Activated CD4-positive, CD25-positive, alpha-beta regulatory T cell treated with anti-CD3 and anti-CD28 coated beads, Interleukin-2, amount 50 U/mL, for 72 hours (primary cell): ENCODE measurements around the gene GPX8.
A peak's percentile ranks its signal among the peaks of the same experiment; 100 is the strongest.

Source experiments
- DNase-seq: peaks from one replicate; pipeline ENCODE4 v3.0.0; 2021

GPX8 gene, protein sequence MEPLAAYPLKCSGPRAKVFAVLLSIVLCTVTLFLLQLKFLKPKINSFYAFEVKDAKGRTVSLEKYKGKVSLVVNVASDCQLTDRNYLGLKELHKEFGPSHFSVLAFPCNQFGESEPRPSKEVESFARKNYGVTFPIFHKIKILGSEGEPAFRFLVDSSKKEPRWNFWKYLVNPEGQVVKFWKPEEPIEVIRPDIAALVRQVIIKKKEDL

DNA sequence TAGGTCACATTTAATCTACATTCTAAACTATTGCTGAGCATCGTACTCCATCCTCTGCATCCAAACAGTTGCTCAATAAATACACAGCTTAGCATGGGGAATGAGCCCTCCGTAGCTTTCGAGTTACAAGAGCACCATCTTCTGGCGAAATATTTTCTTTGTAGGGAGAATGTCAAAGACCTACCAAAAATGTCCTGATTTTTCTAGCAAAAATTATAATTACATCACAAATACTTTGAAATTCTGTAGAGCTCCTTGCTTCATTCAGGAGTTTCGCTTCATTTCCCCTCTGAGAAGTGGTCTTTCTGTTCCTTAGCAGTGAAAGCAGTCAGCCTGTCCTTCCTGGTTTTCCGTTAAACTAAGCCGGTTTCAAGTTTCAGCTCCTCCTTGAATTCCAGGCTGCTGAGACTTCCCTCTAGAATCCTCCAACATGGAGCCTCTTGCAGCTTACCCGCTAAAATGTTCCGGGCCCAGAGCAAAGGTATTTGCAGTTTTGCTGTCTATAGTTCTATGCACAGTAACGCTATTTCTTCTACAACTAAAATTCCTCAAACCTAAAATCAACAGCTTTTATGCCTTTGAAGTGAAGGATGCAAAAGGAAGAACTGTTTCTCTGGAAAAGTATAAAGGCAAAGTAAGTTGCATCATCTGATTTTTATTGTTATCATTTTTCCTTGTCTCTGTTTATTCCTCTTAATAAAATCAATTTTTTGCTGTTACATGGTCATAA lies at the start of gene GPX8:
Gene GPX8 (plus strand): TSS at position 409 of the 730 bp plus-strand sequence. CDS start 22 bp downstream, at position 431.
- no peak for DNase-seq

DNA sequence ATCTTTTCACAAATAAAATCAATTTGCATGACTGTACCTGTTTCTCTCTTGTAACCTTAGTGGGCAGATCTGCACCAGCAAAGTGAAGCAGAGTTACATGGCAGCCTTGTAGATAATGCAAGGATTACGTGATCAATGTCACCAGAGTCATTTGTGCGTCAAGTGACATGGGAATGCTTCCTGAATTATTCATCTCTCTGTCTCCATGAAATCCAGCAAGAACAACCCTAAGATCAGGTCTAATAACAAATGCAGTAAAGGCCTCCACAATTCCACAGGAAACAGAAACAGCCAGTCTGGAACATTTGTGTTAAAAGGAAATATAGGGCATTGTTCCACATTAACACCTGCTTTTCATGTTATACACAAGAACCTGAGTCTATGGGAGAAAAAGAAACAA lies 49.8 kb upstream of the GPX8 start:
- DNase-seq = no peak

DNA sequence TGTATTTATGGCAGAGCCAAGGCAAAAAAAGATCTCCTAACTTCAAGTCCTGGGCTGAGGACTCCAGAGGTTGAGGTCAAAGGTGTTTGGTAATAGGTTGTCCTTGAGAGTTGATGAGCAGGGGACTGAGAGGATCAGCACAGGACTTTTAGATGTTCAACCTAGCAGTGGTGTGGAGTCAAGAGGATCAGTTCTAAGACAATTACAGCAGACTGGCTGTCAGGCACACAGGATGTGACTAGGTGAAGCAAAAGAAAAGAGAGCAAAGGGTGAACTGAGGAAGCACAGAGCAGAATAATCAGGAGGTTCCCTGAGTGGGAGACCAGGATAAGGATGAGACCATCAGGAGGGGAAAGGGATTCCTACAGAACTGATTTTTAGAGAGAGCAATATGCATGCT lies 46.6 kb upstream of the GPX8 start:
- DNase-seq = no peak

DNA sequence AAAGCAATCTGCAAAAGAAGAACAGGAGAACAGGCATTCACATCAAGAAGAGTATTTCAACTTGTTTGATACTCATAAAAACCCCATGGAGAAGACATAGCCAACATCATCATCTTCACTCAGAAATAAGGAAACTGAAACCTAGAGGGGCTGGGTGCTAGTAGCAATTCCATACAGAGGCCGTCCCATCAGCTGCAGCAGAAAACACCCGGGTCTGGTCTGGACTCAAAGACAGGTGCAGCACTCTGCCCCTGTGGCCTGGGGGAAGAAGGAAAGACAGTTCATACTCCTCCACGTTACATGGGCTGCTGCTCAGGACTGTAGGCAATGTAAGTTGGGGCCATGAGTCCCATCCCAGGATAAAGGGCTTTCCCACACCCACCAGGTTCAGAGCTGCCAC lies 45.9 kb upstream of the GPX8 start:
- DNase-seq = no peak

DNA sequence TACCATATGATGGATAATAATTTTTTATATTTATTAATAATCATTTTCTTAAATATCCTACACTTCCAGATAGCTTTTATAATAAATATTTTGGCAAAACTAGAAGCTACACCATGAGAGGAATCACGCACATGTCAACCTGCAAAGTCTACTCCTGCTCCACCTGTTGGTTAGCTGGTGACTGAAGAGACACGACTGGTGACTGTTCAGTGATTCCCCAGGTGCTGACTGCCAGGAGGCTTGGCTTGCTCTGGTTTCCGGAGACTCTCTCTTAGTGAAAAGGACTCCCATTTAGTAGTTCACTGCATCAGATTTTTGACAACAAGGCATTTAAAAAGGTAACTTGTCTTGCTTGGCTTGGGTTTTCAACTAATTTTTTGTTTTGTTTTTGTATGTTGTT lies 36.6 kb upstream of the GPX8 start:
- DNase-seq = no peak

DNA sequence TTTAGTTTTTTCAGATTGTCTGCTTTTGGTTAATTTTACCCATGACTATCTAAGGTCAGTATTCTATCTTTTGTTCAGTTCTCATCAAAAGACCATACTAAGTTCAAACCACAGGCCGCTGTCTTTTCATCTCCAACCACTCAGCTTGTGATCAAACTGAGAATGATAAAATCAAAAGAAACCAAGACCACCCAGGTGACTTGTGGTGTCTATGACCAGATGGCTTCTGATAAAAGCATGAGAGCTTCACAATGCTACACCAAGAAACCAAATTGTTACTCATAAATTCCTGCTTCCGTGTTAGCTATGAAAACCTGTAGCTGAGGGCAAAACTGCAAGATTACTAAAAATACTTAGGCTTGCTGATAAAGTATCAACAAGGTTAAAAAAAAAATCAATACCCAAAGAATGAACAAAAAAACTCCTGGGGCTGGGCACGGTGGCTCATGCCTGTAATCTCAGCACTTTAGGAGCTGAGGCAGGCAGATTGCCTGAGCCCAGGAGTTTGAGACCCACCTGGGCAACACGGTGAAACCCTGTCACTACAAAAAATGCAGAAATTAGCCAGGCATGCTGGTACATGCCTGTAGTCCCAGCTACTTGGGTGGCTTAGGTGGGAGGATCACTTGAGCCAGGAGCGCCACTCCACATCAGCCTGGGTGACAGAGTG lies 25.8 kb upstream of the GPX8 start:
- no peak for DNase-seq

DNA sequence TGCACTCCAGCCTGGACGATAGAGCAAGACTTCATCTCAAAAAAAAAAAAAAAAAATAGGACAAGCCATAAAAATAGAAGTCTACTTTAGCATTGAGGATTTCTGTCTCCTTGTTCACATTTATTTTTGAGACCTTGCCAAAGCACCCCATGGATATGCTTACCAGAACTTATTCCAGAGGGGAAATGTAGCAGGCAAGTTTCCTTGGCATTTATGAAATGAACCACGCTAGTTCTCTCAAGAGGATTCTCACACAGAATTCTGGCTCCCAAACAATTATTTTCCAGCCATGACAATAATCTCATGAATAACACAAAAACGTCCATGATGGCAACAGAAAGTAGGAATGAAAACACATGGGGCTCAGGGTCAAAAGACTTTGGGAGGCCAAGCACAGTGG lies 23.4 kb upstream of the GPX8 start:
- no peak for DNase-seq

DNA sequence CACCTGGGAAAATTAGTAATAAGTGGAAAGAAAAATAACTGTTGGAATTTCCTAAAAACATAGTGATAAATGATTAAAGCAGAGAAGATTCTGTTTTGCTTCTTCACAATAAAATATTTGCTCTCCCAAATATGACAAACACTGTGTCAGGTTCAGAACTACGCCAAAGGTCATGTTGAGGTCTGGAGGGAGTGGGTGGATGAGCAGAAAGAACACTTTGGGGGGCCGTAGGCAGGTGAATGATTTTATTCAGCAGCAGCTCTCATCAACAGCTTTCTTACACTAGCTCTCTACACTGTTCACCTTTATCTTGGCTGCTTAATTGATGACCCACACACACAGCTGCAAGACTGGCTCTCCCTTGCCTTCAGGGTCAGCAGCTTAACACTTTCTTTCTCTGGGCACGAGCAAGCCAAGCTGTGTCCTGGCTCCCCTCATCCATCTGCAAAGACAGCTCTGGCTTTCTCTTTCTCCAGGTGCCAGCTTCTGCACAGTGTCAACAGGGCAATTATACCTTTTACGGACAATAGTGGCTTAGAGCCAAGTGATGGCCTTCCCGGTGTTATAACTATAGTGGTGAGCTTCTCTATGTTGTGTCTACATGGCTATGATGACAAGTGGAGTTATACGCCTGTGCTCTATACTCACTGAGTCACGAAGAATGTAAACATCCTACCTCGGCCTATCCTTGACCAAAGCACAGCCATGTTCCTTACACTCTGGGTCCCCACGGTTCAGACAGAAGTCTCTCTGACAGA lies 18.9 kb upstream of the GPX8 start:
- no peak for DNase-seq

DNA sequence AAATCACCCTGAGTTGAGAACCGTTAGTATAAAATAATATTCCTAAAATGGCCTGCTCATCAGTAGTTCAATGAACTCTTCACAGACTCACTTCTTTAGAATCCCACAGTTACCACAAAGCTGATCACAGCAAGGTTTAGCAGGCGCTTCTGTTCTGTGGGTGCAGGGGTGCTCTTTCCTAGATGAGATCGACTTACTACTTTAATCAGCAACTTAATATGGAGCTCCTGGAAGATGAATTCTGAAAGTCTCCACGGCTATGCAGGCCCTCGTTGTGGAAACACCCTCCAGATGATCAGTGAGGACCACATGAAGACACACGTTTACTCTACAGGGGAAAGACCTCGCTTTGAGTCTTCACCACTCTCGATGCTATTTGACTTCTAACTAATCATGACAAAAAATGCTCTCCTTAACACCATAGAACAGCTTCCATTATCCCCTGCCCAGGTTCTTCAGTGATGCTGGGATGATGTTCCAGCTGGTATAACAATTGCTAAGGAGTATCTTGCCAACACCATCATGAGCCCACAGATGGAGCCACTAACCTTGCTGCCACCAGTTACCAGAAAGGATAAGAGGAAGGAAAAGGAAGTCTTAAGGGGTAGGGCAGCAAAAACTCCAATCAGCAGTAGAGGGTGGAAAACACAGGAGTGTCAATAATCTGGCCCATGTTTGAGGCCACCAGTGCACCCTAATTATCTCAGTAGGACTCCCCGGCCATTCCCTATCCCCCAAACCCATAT lies 17.9 kb upstream of the GPX8 start:
- no peak for DNase-seq

DNA sequence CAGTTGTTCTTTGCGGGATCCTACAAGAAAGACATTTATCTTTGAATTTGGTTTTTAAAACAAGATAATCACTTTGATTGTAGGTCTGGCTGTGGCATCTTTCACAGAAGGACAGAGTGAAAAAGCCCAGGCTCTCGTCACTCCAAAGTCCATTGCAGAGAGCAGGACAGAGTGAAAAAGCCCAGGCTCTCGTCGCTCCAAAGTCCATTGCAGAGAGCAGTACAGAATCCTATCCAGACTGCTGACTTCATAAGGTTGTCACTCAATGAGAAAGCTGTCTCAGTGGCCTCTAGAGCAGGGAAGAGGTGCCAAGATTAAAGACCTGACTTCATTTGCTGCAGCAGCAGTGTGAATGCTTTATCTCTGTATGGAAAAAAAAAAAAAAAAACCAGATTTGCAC lies 16.3 kb upstream of the GPX8 start:
- DNase-seq = no peak

DNA sequence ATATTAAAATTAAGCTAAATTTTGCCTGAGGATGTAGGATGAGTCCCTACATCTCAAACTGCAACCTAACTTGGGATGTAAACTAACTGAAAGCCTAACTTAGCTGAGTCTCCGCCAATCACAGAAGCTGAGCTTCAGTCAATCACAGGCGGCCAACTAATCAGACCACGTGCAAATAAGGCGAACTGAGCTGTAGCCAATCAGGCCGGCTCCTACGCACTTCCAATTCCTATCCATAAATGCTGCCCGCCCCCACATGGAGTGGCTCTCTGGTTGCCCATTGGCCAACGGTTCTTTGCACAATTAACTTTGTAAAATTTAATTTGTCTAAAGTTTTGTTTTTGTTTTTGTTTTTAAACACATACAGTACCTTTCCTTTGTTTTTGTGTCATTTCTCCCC lies 13.9 kb upstream of the GPX8 start:
- DNase-seq = no peak

DNA sequence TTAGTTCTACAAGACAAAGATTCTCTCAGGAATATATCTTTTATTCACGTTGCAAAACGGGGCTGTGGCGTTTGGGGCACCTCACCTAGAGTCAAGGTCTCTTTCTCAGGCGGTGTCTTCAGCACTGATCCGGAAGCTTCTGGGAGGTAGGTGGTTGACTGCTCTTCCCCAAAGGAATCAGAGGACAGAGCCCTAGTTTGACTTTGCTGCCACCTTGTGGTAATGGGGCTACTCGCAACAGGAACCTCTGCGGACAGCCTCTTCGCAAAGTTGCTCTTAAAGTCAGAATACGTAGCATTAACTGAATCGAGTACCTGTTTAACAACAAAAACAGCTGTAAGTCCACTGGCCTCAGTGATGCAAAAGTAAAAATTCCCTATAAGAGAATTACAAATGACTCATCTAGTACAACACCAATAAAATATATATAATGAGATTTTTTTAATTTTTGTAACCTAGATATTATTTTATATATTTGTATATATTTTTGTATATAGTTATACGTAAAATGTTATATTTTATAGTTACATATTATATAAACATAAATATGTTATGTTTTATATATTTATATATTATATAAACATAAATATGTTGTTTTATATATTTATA lies 13.3 kb upstream of the GPX8 start:
- DNase-seq = peak; percentile 74

DNA sequence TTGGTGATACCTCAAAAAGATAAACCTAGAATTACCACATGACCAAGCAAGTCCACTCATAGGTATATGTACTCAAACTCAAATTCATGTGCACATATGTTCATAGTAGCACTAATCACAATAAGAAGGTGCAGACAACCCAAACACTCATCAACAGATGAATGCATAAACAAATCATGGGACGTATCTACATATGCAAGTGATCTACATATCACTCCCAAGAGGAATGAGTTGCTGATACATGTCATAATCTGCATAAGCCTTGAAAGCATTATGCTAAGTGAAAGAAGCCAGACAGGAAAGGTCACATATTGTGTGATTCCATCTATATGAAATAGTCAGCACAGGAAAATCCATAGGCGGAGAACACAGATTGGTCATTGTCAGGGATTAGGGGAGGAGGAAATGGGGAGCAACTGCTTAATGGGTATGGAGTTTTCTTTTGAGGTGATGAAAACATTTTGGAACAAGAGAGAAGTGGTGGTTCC lies 10.6 kb upstream of the GPX8 start:
- DNase-seq = no peak

DNA sequence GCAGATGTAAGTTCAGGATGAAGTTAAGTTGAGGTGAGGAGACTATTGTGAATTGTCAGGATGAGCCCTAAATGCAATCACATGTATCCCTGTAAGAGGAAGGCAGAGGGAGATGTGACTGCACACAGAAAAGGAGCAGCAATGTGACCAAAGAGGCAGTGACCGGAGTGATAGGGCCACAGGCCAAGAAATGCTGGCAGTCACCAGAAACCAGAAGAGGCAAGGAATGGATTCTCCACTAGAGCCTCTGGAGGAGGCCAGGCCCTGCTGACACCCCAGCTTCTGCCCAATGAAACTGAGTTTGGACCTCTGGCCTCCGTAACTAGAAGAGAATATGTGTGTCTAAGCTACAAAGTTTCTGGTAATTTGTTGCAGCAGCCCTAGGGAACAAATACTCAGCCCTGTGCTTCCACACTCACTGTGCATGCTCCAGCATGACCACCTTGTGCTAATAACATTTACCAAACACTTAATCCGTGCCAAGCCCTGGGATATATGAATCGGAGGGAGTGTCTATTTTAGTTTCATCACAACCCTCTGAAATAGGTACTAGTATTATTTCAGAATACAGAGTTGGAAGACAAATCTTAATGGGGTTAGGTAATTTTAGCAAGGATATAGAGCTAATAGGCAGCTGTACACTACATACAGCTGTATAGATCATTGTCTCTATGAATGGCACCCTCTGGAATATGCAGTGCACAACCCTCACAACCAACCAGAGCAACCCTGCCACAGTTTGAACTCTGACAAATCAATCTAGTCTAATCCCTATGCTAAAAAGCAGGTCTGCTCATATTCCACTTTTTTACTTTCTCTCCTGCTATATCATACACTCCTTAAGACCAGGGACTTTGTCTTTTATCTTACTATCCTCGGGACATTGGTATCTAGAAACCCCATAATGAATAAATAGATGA lies 7.8 kb upstream of the GPX8 start:
- DNase-seq = no peak

DNA sequence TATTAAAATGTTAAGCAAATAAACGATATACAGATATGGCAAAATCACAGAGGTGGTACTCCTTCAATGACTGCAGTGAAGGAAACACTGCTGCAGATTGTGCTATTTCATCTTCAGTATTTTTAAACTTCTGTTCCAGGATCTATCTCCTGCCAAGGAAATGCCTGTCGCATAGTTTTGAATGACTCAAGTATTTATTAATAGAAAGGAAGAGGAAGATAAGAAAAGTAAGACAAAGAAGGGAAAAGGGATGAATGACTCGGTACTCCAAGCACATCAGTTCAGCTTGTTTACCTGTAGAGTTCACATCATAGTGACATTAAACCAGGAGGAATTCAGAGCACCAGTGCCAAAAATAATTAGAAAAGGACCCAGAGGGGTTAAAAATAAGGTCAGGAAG lies 5.1 kb upstream of the GPX8 start:
- no peak for DNase-seq

DNA sequence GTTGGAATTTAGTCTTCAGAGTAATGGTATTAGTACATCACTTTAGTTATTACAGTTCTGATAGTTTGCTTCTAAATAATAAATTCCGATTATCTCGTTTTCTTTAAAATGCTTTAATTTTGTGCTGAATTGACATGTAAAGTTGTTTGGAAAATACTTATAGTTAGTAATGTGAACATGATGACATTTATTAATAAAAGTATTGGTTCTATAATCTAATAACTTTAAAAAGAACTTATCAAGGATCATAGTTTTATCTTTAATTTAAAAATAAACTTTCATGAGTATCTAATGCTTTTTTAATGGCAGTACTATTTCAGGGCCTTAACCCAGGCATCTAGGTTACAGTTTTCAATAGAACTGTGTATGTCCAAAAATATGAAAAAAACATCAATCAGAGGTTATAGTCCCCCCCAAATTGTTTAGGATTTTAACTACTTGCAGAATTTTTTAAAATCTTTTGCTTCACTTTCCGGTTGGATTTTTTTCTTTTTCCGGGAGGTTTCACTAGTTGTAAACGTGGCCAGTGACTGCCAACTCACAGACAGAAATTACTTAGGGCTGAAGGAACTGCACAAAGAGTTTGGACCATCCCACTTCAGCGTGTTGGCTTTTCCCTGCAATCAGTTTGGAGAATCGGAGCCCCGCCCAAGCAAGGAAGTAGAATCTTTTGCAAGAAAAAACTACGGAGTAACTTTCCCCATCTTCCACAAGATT lies 680 bp downstream of the GPX8 start:
- no peak for DNase-seq

DNA sequence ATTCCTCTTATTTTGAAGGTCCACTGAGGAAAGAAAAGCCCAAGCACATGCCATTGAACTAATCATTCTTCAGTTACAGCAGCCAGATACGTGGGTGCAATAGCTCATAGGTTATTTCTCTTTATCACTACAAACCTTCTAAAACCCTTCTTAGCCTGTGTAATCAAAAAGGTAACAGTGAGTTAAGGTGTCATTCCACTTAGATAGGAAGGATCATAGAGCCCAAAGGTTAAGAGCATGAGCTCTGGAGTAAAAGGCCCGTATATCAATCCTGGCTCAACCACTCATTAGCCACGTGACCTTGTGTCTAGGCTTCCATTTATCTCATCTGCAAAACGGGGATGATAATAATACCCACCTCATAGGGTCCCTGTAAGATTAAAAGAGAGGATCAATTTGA lies 2.7 kb downstream of the GPX8 start:
- DNase-seq = no peak

DNA sequence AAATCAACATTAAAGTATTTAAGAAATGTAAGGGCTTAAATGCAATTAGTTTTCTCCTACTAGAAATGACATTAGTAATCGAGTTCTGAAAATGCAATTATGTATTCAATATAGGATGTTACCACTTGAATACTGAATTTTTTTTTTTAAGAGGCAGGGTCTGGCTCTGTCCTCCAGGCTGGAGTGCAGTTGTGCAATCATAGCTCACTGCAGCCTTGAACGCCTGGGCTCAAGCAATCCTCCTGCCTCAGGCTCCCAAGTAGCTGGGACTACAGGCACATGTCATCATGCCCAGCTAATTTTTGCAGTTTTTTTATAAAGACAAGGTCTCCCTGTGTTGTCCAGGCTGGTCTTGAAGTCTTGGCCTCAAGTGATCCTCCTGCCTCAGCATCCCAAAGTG lies 11.5 kb downstream of the GPX8 start:
- no peak for DNase-seq

DNA sequence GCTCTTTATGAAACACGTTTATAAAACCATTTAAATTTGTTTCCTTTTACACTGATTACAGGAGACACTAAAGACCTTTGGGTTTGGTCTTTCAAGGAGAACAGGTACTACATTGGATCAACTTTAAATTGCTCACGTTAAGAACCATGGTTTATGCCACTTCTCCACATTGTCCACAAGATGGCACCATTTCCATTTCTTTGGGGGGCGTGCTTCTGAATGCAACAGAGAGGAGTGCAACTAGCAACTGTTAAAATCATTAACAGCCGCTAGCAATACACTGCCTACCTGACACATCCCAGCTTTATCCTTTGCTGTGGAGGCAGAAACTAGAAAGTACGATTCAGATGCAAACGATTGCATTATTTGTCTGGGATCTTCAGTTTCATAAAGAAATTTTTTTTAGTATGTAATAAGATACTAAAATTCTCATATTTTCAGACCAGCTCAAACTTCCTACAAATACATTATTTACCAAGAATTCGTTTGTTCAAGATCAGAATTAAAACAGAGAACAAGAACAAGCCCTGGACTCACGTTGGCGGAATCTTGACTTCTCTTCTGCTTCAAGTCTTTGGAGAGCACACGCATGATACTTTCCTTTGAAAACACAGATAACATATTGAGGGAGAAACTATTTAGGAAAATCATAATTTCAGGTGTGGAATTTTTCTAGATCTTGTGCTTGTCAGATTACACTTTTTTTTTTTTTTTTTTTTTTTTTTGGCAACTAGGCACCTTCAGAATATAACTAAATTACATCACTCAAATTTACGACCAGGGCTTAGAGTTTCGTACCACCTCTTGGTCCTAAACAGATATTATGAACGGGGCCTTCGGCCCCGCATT lies 12.3 kb downstream of the GPX8 start:
- no peak for DNase-seq
